HG02571 (cell line): ENCODE results near the gene PRR23E.

Experiments used
- ATAC-seq: cut with Tn5 transposase; IDR thresholded peaks from one replicate; pipeline ENCODE4 v1.9.1; 2021; ENCODE audit warnings: mild to moderate bottlenecking, moderate library complexity; ENCODE audit not compliant: unreplicated experiment

PRR23E gene

GRCh38 chr3:127207727-127208482 is 15.0 kb downstream of the PRR23E start:
- no peak for ATAC-seq

- no peak for ATAC-seq
These were observed 15.7 kb downstream of the PRR23E start for GRCh38 chr3:127208483-127209100.

DNA sequence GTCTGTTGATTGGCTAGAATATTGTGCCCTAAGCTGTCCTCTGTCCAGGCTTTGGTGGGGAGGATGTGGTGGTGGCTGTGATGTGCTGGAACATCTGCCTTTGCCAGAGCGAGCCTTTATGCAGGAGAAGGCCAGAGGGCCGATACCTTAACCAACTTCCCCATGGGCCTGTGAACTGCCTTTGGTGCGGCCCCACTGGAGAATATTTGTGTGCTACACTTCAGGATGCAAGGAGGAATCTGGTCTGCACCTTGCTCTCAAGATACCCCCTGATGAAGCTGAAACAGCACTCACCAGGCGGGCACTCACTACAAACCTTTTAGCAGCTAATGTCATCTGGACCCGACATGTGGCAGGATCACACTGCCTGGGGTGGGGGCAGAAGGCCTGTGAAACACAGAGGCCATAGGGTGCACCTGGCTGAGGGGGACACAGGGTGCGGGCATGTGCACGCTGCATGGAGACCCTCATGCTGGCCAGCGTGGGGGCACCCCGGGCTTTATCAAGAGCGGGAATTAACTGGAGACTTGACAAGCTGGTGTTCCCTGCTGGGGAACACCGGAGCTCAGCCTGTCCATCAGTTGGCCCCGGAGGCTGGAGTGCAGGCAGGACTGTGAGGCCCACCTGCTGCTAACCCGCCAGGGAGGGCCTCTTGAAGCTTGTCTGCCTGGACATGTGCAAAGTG is 16.4 kb downstream of the PRR23E start:
- no peak for ATAC-seq

DNA sequence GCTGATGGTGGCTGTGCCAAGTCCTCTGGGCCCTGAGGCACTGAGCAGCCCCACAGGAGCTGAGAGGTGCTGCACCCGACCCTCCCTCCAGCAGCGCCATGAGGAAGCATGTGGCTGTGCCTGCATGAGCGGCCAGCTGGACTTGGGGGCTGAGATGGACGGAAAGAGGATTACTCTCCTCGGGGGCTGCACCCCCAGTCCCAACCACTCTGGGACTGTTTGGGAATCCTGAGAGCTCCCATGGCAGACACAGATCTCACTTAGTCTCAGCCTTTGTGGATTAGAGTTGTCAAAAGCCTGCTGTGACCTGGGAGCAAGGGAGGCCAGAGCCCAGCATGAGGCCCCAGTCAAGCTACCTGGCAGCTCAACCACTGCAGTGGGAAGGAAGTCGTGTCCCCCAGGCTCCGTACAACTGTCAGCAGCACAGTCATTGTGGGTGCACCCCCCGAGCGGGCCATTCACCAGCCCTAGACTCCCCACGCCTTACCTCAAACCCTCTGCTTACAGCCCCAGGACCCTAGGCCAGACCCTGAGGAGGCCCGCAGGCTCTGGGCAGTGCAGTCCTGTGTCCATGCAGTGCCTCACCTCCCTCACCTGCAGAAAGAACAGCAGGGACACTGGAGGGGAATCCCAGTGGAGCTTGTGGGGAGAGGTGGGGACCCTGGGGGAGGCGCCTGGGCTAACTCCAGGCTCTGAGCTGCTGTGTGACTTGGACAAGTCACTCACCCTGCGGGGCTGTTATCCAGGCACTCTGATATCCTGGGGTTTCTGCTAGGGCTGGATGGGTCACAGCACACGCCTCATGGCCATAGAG is 17.1 kb downstream of the PRR23E start:
- no peak for ATAC-seq

DNA sequence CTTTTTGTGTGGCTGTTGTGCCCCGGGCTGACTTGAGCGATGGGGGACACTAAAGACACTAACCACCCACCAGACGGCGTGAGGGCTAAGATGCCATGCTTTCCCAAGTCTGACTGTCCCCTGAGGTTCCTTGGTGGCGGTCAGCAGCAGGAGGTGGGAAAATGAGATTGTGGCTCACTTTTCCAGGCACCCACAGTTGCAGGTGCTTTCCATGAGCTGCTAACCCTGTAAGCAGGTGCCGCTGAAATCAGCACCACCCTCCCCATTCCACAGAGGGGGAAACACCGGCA is 17.7 kb downstream of the PRR23E start:
- ATAC-seq, result no peak

DNA sequence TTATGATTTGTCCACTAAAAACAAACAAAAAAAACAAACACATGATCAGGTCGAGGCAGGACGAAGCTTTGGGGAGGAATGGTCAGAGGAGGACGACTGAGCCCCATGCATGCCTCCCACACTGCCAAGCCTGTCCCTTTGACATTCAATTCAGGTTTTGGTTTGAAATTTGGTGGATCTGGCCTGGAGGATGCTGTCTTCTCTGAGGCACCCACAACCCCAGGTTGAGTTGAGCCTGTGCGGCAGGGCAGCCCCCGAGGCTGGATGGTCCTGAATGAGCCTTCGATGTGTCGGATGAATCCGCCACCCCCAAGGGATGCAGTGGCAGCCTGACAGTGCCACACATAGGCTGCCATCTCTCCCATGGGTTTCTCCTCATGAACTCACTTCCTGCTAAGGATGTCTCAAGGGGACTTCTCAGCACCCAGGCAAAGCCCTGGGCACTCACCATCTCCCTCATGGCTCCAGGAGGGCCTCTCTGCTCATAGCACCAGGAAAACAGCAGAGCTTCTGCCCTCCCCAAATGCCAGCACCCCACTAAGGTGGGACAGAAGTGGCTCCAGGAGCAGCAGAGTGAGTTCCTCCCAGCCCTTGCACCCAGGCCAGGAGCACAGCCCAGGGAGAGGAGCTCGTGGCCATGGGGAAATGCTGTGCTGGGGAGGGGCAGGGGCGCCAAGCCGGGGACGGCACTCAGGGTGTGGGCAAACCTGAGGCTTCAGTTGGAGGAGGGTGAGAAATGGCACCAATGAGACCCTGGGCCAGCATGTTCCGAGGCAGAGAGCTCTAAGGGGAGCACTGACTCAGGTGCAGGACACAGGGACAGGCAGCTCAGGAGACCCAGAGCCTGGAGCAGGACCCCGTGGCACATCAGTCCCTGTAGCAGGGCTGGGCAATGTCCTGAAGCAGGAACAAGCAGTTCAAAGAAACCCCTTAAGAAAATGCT is 18.5 kb downstream of the PRR23E start:
- no peak for ATAC-seq

DNA sequence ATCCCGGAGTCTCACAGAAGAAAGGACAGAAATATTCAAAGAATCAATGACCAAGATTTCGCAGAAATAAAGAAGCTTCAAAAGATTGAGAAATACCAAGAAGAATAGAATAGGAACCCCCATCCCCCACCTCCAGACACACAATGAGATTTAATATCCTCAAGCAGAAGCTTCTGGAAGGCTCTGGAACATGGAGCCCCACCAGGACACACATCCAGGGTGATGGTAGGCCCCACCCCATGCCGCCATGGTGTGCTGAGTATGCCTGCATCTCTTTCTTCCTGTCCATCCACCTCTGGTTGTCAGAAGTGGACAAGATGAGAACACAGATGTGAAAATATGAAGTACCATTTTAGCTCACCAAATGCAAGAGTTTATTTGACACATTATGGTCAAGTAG is 19.3 kb downstream of the PRR23E start:
- ATAC-seq, result no peak

- no peak for ATAC-seq
These were observed 19.8 kb downstream of the PRR23E start for GRCh38 chr3:127212711-127213110.

DNA sequence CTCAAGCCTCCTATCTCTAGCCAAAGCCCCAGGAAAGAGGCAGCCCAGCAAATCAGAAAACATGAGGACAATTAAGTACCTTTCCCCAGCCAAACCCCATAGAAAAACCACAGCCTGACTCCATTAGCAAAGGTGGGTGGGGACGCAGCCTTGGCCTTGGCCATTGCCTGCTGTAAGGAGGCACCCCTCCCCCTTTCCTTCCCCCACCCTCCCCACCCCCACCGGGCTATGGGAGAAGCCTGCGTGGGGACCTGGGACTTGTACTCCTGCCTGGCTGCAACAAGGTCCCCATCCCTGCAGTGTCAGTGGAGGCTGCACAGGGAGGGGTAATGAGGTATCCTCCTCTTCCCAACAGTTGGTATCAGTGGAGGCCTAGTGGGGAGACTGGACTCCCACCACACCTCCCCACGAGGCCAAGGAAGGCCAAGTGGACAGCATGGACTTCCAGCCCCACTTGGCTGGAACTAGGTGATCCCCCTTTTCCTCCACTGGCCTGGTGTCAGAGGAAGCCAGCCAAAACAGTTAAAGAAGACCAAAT is 20.5 kb downstream of the PRR23E start:
- ATAC-seq, result no peak

GRCh38 chr3:127214975-127215374 is 22.0 kb downstream of the PRR23E start:
- no peak for ATAC-seq

DNA sequence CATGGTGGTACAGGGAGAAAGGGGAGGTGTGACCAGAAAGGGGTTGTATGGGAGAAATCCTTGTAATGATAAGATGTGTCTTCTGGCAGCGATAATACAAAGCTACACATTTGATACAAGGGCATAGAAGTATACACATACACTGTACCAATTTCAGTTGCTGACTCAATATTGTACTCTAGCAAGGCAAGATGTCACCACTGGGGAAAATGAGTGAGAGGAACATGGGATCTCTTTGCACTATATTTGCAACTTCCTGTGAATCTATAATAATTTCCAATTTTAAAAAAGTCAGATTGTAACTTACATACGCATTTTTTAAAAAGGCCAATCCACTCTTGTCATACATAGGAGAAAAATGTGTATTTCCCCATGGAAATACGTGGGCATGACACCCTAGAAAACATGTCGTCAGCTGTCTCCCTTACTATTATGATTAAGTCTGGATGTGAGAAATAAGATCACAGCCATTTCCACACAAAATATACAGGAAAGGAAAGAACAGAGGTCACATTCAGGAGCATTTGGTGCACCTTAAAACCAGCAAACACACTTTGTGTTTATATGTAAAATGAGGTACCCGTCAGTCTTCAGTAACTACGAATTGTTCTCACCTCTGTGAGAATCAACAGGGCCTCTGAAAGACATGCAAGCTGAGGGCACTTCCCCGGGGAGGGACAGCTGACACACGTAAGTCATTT is 22.9 kb downstream of the PRR23E start:
- no peak for ATAC-seq

DNA sequence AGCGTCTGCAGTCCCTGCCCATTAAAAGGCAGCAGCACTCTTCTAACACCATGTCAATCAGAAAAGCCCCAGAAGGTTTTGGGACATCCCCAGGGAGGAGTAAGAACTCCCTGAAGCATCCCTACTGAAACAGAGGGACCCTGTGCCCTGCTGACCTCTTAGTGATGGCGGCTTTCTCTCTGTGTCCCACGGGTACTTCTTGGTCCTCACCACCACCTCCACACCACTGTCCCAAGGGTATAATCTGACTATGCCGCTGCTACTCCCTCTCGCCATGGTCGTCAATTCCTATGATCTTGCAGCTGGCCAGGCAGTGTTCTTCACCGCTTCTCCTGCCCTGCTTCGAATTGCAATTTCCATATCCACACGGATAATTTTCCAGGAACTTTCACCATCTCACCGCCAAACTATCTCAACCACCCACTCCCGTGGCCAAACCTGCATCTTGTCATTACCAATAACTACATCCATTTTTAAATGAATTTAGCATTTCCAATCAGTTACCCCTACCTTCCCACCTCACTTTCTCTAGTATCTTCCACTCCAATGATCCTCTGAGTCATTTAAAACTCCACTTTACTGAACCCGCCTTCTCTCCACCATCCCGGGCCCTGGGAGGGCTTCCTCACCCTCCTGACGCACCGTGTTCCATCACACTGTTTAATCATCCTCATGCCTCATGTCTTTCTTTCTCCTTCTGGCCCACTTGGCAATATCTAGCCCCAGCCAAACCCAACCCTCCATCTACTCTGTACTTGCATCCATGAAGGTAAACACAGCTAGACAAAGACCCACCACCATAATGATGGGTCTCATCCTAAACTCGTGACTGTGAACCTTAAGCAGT is 23.7 kb downstream of the PRR23E start:
- peak; percentile 71 for ATAC-seq

GRCh38 chr3:127217596-127218453 is 24.9 kb downstream of the PRR23E start:
- no peak for ATAC-seq

DNA sequence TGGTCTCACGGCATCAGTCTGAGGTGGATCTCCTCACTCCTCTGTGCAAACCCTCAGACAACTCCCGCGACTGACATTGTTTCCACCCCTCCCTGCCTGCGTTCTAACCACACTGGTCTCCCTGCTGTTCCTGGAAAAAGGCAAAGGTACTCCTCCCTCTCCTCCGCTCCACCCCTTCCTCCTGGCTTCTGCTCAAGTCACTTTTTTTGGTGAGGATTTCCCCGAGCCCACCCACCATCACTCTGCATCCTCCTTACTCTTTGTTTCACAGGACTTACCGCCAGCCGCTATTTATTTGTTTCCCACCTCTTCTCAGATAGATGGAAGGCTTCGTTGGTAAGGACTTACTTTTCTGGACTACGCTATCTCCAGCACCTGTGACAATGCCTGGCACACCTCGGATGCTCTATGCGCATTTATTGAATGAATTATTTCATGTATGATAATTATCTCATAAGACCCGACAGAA is 25.6 kb downstream of the PRR23E start:
- ATAC-seq, result no peak

GRCh38 chr3:127220497-127220896 is 27.6 kb downstream of the PRR23E start:
- ATAC-seq, result no peak

GRCh38 chr3:127221037-127221436 is 28.1 kb downstream of the PRR23E start:
- ATAC-seq, result no peak

DNA sequence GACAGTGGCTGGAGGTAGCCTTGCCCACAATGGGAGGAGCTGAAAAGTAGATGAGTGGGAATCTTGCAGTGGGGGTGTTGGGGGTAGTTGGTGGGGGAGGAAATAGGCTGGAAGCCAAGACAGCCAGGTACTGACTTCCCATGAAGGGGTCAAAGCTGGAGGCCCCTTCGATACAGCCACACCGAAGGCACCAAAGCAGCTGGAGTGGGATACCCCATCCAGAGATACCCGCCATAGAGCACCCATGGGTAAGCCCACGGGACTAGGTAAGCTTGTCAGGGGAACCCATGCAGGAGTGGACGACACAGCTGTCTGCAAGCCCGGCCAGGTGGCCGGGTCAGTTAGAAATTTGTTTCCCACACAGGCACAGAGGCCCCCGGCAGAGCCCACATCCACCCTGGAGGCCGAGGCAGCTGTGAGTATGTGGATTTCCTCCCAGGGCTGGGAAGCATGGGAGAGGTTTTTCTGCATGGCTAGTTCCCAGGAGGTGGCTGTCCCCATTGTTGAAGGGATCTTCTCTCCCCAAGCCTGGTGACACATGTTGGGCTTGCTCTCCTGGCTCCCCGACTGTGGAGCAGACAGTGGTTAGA is 28.6 kb downstream of the PRR23E start:
- ATAC-seq, result no peak
